H1 (cell line): Measurements from ENCODE around the gene WDR19. TPM values are rescaled to one million over a fixed set of nuclear protein-coding genes. Genes with fewer than 3 reads are reported as not detected.

ENCODE experiments used
- CTCF ChIA-PET: fragments of 300-600 bp; sonication (Branson Sonifier 250); formaldehyde crosslinking; loops from one replicate; lab custom pipeline; 2021; ENCODE audit not compliant: partially characterized antibody; lab: Charles Lee
- POLR2A ChIA-PET: fragments of 300-600 bp; sonication (Branson Sonifier 250); formaldehyde crosslinking; loops from one replicate; lab custom pipeline; 2021; ENCODE audit warnings: inconsistent platforms; ENCODE audit not compliant: partially characterized antibody; lab: Charles Lee
- DNase-seq, 2 experiments: peaks; one replicate each; pipeline versions ENCODE4 v3.0.0 to v3.0.0-alpha.2; 2010 to 2022; ENCODE audit warnings: low spot score in 2 of 2, low read depth in 1 of 2, mixed read lengths in 1 of 2
- FAIRE-seq: peaks from 2 replicates; lab custom pipeline; 2011; peaks lifted over from hg19 to GRCh38; lab: Jason Lieb, UNC
- H2AFZ ChIP-seq: 2 replicates; pipeline ENCODE4 v1.8.1; 2012; ENCODE audit warnings: low read length, inconsistent platforms
- H2AK5ac ChIP-seq: 2 replicates; pipeline ENCODE4 v1.6.1; 2013; ENCODE audit warnings: low read depth, low read length
- H2BK120ac ChIP-seq: replicated peaks from 2 replicates; pipeline ENCODE3; 2013; ENCODE audit warnings: low read depth, low read length, inconsistent platforms
- H2BK12ac ChIP-seq: 2 replicates; pipeline ENCODE4 v1.6.1; 2013; ENCODE audit warnings: low read depth, low read length
- H2BK15ac ChIP-seq: 2 replicates; pipeline ENCODE4 v1.6.1; 2013; ENCODE audit warnings: low read length
- H2BK20ac ChIP-seq: 2 replicates; pipeline ENCODE4 v1.6.1; 2013; ENCODE audit warnings: low read length
- H2BK5ac ChIP-seq: 2 replicates; pipeline ENCODE4 v1.6.1; 2013; ENCODE audit warnings: low read depth, low read length
- H3K14ac ChIP-seq: 2 replicates; pipeline ENCODE4 v1.6.1; 2013; ENCODE audit warnings: inconsistent platforms; ENCODE audit not compliant: insufficient read length
- H3K18ac ChIP-seq: 2 replicates; pipeline ENCODE4 v1.6.1; 2013; ENCODE audit warnings: low read length; ENCODE audit errors: extremely low read depth
- H3K23ac ChIP-seq: 2 replicates; pipeline ENCODE4 v1.6.1; 2013; ENCODE audit warnings: inconsistent platforms; ENCODE audit not compliant: insufficient read length
- H3K23me2 ChIP-seq: 2 replicates; pipeline ENCODE4 v1.6.1; 2013; ENCODE audit warnings: low read depth, low read length
- H3K27ac ChIP-seq: 2 replicates; pipeline ENCODE4 v1.6.1; 2011; ENCODE audit warnings: low read depth, low read length, inconsistent platforms
- H3K27me3 ChIP-seq, 4 experiments: replicated peaks in 1 of 4; 1 replicate in 1 of 4; 2 replicates in 3 of 4; pipeline versions ENCODE4 v1.6.1 to v1.8.1; 2011 to 2013; ENCODE audit warnings: low read length in 3 of 4, mild to moderate bottlenecking in 3 of 4, inconsistent platforms in 2 of 4, mixed read lengths in 2 of 4, moderate library complexity in 1 of 4; ENCODE audit not compliant: control insufficient read depth in 3 of 4, insufficient read depth in 3 of 4; ENCODE audit errors: extremely low read depth in 1 of 4
- H3K36me3 ChIP-seq, 4 experiments: 2 replicates each; pipeline versions ENCODE4 v1.6.1 to v1.8.1; 2011 to 2013; ENCODE audit warnings: mild to moderate bottlenecking in 4 of 4, low read length in 3 of 4, moderate library complexity in 2 of 4, control low read depth in 1 of 4, inconsistent platforms in 1 of 4; ENCODE audit not compliant: insufficient read depth in 4 of 4, control insufficient read depth in 2 of 4
- H3K4ac ChIP-seq: replicated peaks from 2 replicates; pipeline ENCODE3; 2013; ENCODE audit warnings: low read length, low read depth, mixed read lengths, inconsistent platforms; ENCODE audit not compliant: insufficient read length
- H3K4me1 ChIP-seq, 4 experiments: replicated peaks in 1 of 4; 1 replicate in 1 of 4; 2 replicates in 3 of 4; pipeline versions ENCODE4 v1.6.1 to v1.8.1; 2011 to 2013; ENCODE audit warnings: low read length in 3 of 4, inconsistent platforms in 2 of 4, mixed read lengths in 1 of 4; ENCODE audit not compliant: insufficient read depth in 4 of 4, control insufficient read depth in 3 of 4
- H3K4me2 ChIP-seq, 2 experiments: 2 replicates each; pipeline versions ENCODE4 v1.6.1 to v1.8.1; 2011 to 2013; ENCODE audit warnings: low read depth in 2 of 2, low read length in 2 of 2, control low read depth in 1 of 2, inconsistent platforms in 1 of 2, mild to moderate bottlenecking in 1 of 2; ENCODE audit not compliant: insufficient read depth in 1 of 2
- H3K4me3 ChIP-seq, 4 experiments: fragments of 200-600, 300-600 bp in 1 of 4; sonication (generic), shearing (Covaris generic), sonication (Bioruptor Twin) in 1 of 4; 2 replicates each; pipeline versions ENCODE4 v1.5.1 to v1.8.1; 2011 to 2016; ENCODE audit warnings: low read length in 4 of 4, low read depth in 3 of 4, control low read depth in 2 of 4, inconsistent platforms in 2 of 4, mild to moderate bottlenecking in 2 of 4, mixed read lengths in 1 of 4, moderate library complexity in 1 of 4; ENCODE audit not compliant: insufficient read depth in 2 of 4; ENCODE audit errors: extremely low read depth in 1 of 4
- H3K56ac ChIP-seq: replicated peaks from 2 replicates; pipeline ENCODE3; 2013; ENCODE audit warnings: low read depth, mild to moderate bottlenecking, mixed read lengths, low read length, inconsistent platforms; ENCODE audit not compliant: insufficient read length
- H3K79me1 ChIP-seq: 2 replicates; pipeline ENCODE4 v1.6.1; 2013; ENCODE audit warnings: low read depth, low read length, control low read depth
- H3K79me2 ChIP-seq, 2 experiments: 2 replicates each; pipeline versions ENCODE4 v1.6.1 to v1.8.1; 2012 to 2013; ENCODE audit warnings: low read length in 2 of 2, mild to moderate bottlenecking in 2 of 2, inconsistent platforms in 1 of 2; ENCODE audit not compliant: insufficient read depth in 2 of 2, control insufficient read depth in 1 of 2
- H3K9ac ChIP-seq, 4 experiments: replicated peaks in 1 of 4; 1 replicate in 1 of 4; 2 replicates in 3 of 4; pipeline versions ENCODE4 v1.6.1 to v1.8.1; 2011 to 2013; ENCODE audit warnings: low read depth in 3 of 4, low read length in 3 of 4, control low read depth in 2 of 4, mild to moderate bottlenecking in 2 of 4, moderate library complexity in 2 of 4, inconsistent platforms in 1 of 4; ENCODE audit errors: extremely low read depth in 1 of 4
- H3K9me3 ChIP-seq, 2 experiments: 2 replicates each; pipeline versions ENCODE4 v1.6.1 to v1.8.1; 2012 to 2013; ENCODE audit warnings: mild to moderate bottlenecking in 2 of 2, moderate library complexity in 2 of 2, control low read depth in 1 of 2, inconsistent platforms in 1 of 2, low read depth in 1 of 2, low read length in 1 of 2, mixed read lengths in 1 of 2; ENCODE audit not compliant: insufficient read depth in 2 of 2
- H4K20me1 ChIP-seq, 2 experiments: replicated peaks in 1 of 2; 2 replicates each; pipeline versions ENCODE3 to v1.8.1; 2011 to 2013; ENCODE audit warnings: inconsistent platforms in 2 of 2, low read length in 2 of 2, mild to moderate bottlenecking in 1 of 2; ENCODE audit not compliant: insufficient read depth in 2 of 2, control insufficient read depth in 1 of 2
- H4K5ac ChIP-seq: 2 replicates; pipeline ENCODE4 v1.6.1; 2013; ENCODE audit warnings: low read length, low read depth, mixed read lengths, inconsistent platforms; ENCODE audit not compliant: insufficient read length
- H4K8ac ChIP-seq: 2 replicates; pipeline ENCODE4 v1.8.0; 2013; ENCODE audit warnings: mild to moderate bottlenecking, moderate library complexity, low read length, inconsistent platforms; ENCODE audit not compliant: insufficient read depth; ENCODE audit errors: extremely low read depth
- H4K91ac ChIP-seq: replicated peaks from 2 replicates; pipeline ENCODE3; 2013; ENCODE audit warnings: low read length, mixed read lengths, inconsistent platforms; ENCODE audit not compliant: insufficient read length
- BRCA1 ChIP-seq: IDR thresholded peaks from 2 replicates; pipeline ENCODE4 v1.6.1; 2012; ENCODE audit warnings: low read depth, low read length, improper control_type of control experiment
- CEBPB ChIP-seq: IDR thresholded peaks from 2 replicates; pipeline ENCODE4 v1.6.1; 2012; ENCODE audit warnings: low read depth, low read length
- CREB1 ChIP-seq: IDR thresholded peaks from 2 replicates; pipeline ENCODE4 v1.6.1; 2012; ENCODE audit warnings: inconsistent platforms
- CTCF ChIP-seq, 3 experiments: IDR thresholded peaks; 1 replicate in 2 of 3; 2 replicates in 1 of 3; pipeline versions ENCODE4 v1.5.1 to v1.6.1; 2011; ENCODE audit warnings: low read length in 3 of 3, mild to moderate bottlenecking in 3 of 3, inconsistent platforms in 2 of 3, low read depth in 1 of 3, moderate library complexity in 1 of 3; ENCODE audit not compliant: insufficient read depth in 1 of 3; ENCODE audit errors: control extremely low read depth in 1 of 3
- POU5F1 ChIP-seq: IDR thresholded peaks from 2 replicates; pipeline ENCODE4 v1.6.1; 2011; ENCODE audit warnings: low read depth, mild to moderate bottlenecking, low read length, moderate library complexity
- RAD21 ChIP-seq, 2 experiments: IDR thresholded peaks in 1 of 2; conservative IDR thresholded peaks in 1 of 2; 2 replicates each; pipeline ENCODE4 v1.6.1; 2011; ENCODE audit warnings: low read depth in 2 of 2, low read length in 2 of 2, improper control_type of control experiment in 1 of 2, inconsistent platforms in 1 of 2, mild to moderate bottlenecking in 1 of 2, moderate library complexity in 1 of 2
- SP1 ChIP-seq: IDR thresholded peaks from 2 replicates; pipeline ENCODE4 v1.6.1; 2011; ENCODE audit warnings: low read depth, low read length
- WGBS, 2 experiments: shearing (Covaris generic) in 1 of 2; methylation state at CpG; one replicate each; pipeline versions ENCODE4 v1.1.6 to v1.1.7; 2013 to 2015; ENCODE audit warnings: low lambda C conversion rate in 2 of 2, mixed read lengths in 2 of 2, inconsistent platforms in 1 of 2, low coverage in 1 of 2, missing lambda C conversion rate in 1 of 2; ENCODE audit not compliant: insufficient replicate concordance in 2 of 2, insufficient coverage in 1 of 2, insufficient read length in 1 of 2; ENCODE audit errors: extremely low coverage in 1 of 2, missing lambda C conversion rate in 1 of 2; 5-methylcytosine and 5-hydroxymethylcytosine counted together
- polyA plus RNA-seq, 7 experiments: library from polyadenylated mRNA; depleted of rRNA in 3 of 7; stranded (reverse) in 5 of 7; unstranded in 2 of 7; fragments of >200 nt in 5 of 7; fragments of 200-250 nt in 2 of 7; gene quantifications; 1 replicate in 5 of 7; 2 replicates in 1 of 7; 4 replicates in 1 of 7; pipeline versions ENCODE4 v1.2.1 to v1.2.3, GENCODE V29; 2011 to 2013; ENCODE audit warnings: missing spikeins in 2 of 7, mixed read lengths in 2 of 7
- total RNA-seq: library from RNA; stranded (reverse); fragmentation: NEBNext Ultra II Directional; extraction: Animal tissue kit (Norgen Biotek cat#: 25700); gene quantifications from 2 replicates; pipeline ENCODE4 v1.2.1, GENCODE V29; 2021

Gene WDR19
- total and polyA plus RNA-seq, 2 of the 8 experiments (the other 6 are each of a cell fraction or from before 2014, with no cell fraction given) = 22.2 to 23.3 TPM

- no peak for DNase-seq
- 54% methylated on average over 2 of the region's 2 CpGs; no CpG with 5 or more reads in 1 of the 2 experiments for WGBS, 2 experiments
- CTCF ChIA-PET = interaction anchor here (0.6 kb wide), 1 partner anchor 16 kb away, joined by 3 read pairs; no protein-coding TSS in a partner anchor
Observed at GRCh38 chr4:39255266-39255665, 72.9 kb downstream of the WDR19 start.

More at GRCh38 chr4:39255266-39255665, 72.9 kb downstream of the WDR19 start:
- H3K9me3 ChIP-seq = no peaks in the 10 kb centered on the region
- H3K14ac ChIP-seq = no peak overlapping the region
- no peak overlapping the region for H4K5ac ChIP-seq
- H3K36me3 ChIP-seq = peaks cover 0 to 4% (median 0%) of the 10 kb centered on the region in 4 experiments; a peak in 3 of 8 replicates
- H4K91ac ChIP-seq = no peak overlapping the region
- no peak overlapping the region for H4K8ac ChIP-seq
- no peaks in the 10 kb centered on the region for H3K23me2 ChIP-seq
- no peak overlapping the region for H2AK5ac ChIP-seq
- H2BK120ac ChIP-seq = no peak overlapping the region
- no peak overlapping the region for H3K27ac ChIP-seq
- H2BK12ac ChIP-seq = no peak overlapping the region
- no peak overlapping the region for H3K4ac ChIP-seq
- no peak overlapping the region for H3K4me2 ChIP-seq
- H3K27me3 ChIP-seq = no peaks in the 10 kb centered on the region
- FAIRE-seq = no peak
- no peak overlapping the region for H2BK5ac ChIP-seq
- POLR2A ChIA-PET = no interaction called here
- no peak overlapping the region for H3K4me3 ChIP-seq
- H2BK20ac ChIP-seq = no peak overlapping the region
- no peak overlapping the region for H2AFZ ChIP-seq
- no peak overlapping the region for H2BK15ac ChIP-seq
- no peaks in the 10 kb centered on the region for H3K79me2 ChIP-seq
- no peak overlapping the region for H3K56ac ChIP-seq
- no peaks in the 10 kb centered on the region for H4K20me1 ChIP-seq
- no peak overlapping the region for H3K23ac ChIP-seq
- no peak overlapping the region for H3K18ac ChIP-seq
- no peaks in the 10 kb centered on the region for H3K79me1 ChIP-seq
- H3K4me1 ChIP-seq = no peaks in the 10 kb centered on the region; a peak in 1 of 7 replicates
- H3K9ac ChIP-seq = no peak overlapping the region
- no peak for TF ChIP-seq CREB1
- peak; percentile 6 to 38; a peak in 2 of 4 replicates for TF ChIP-seq RAD21 (IDR thresholded peaks at IDR 0.05 in 1 of 2, conservative IDR thresholded peaks at IDR 0.05 in 1 of 2; ENCODE audit: low read depth in 2 of 2, low read length in 2 of 2)
- no peak for TF ChIP-seq POU5F1
- no peak for TF ChIP-seq CEBPB
- no peak for TF ChIP-seq BRCA1
- TF ChIP-seq SP1 = no peak
- peak in 1 of 3 experiments; percentile 34; a peak in 1 of 4 replicates for TF ChIP-seq CTCF (IDR thresholded peaks at IDR 0.05; ENCODE audit: control extremely low read depth in 1 of 3, insufficient read depth in 1 of 3, low read depth in 1 of 3, low read length in 3 of 3)
